ENCODE data around the gene NETO2.
A peak's percentile ranks its signal among the peaks of the same experiment; 100 is the strongest.
"Not testable (repeated sequence)": the region's sequence is repeated elsewhere in the genome, so short reads cannot be mapped to it uniquely, and the experiment has no call there.

The NETO2 gene

DNA sequence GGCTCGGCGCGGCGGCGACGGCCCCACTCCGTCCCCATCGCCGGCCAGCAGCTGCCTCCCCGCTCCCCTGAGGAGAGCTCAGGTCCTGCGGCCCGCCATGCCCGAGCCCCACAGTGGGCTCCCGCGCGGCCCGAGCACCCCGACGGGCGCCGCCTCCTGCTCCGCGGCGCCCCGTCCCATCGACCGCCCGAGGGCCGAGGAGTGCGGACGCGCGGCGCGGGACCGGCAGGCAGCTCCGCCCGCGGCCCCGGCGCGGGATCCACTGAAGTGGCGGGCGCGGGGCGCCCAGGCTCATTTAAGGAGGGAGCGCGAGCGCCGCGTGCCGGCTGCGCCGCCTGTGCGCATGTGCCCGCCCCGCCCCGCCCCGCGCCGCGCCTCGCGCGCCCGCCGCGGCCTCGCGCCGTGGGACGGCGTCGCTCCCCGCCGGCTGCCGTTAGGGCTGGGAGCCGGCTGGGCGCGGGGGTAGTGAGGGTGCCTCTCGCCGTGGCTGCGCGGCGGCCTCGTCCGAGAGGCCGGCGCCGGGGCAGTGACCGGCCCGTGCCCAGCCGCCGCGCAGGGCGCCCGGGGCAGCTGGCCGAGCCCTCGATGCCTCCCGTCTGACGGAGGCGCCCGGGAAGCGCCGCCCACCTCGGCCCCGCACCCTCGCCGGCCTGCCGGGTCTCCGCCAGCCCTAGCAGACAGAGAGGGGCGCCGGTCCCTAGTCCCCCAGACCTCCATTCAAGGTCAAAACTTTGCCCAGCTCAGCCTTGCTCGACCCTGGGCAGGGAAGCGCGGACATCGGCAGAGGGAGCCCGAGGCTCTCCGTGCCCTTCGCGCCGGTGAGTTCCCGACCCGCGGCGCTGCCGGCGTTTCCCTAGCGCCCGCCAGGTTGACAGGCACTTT, at the start of gene NETO2:
Gene NETO2 (minus strand): TSS at position 269 of the 882 bp plus-strand sequence. CDS start 333 bp downstream, outside the sequence.
- Histone ChIP-seq H3K9me3 (ENCODE audit: control insufficient read depth, insufficient read depth, low read length) (no peaks in the 10 kb centered on the region), H3K9ac (ENCODE audit: low read depth, low read length) (peak within 1 kb of the TSS; percentile 61), H3K27me3 (ENCODE audit: control insufficient read depth, insufficient read depth, low read length) (peaks cover 28% of the 10 kb centered on the region), H3K4me3 (ENCODE audit: low read depth, low read length) (peak within 1 kb of the TSS; percentile 64), H3K4me1 (ENCODE audit: control insufficient read depth, insufficient read depth, low read length) (peaks cover 5% of the 10 kb centered on the region), H3K36me3 (ENCODE audit: control insufficient read depth, insufficient read depth, low read length) (no peaks in the 10 kb centered on the region)

DNA sequence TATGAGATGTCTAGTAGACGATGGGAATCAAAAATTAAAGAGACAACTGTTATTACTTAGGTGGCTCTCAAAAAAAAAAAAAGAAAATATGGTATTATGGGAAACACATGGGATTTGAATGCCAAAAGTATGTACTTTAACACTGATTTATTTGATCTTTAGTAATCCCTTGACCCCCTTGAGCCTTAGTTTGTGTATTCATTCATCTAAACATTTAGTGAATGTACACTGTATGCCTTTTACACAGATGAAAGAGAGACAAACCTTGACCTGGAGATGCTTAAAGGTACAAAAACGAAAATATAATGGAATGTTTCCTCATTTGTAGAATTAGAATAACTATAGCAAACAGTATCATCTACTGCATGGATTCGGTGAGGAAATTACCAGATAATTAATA, 38.6 kb upstream of the NETO2 start:
- Histone ChIP-seq H3K36me3 (ENCODE audit: control insufficient read depth, insufficient read depth, low read length) (no peaks in the 10 kb centered on the region), H3K27me3 (ENCODE audit: control insufficient read depth, insufficient read depth, low read length) (no peaks in the 10 kb centered on the region), H3K9me3 (ENCODE audit: control insufficient read depth, insufficient read depth, low read length) (no peaks in the 10 kb centered on the region), H3K4me3 (ENCODE audit: low read depth, low read length) (no peak overlapping the region), H3K4me1 (ENCODE audit: control insufficient read depth, insufficient read depth, low read length) (no peaks in the 10 kb centered on the region), H3K9ac (ENCODE audit: low read depth, low read length) (no peak overlapping the region)

DNA sequence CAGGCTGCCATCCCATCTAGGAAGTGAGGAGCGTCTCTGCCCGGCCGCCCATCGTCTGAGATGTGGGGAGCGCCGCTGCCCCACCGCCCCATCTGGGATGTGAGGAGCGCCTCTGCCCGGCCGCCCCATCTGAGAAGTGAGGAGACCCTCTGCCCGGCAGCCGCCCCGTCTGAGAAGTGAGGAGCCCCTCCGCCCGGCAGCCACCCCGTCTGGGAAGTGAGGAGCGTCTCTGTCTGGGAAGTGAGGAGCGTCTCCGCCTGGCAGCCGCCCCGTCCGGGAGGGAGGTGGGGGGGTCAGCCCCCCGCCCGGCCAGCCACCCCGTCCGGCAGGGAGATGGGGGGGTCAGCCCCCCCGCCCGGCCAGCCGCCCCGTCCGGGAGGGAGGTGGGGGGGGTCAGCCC, 37.3 kb upstream of the NETO2 start:
- not testable (repeated sequence) for H3K27me3 ChIP-seq (ENCODE audit: control insufficient read depth, insufficient read depth, low read length); H3K4me1 ChIP-seq (ENCODE audit: control insufficient read depth, insufficient read depth, low read length); H3K9ac ChIP-seq (ENCODE audit: low read depth, low read length); H3K9me3 ChIP-seq (ENCODE audit: control insufficient read depth, insufficient read depth, low read length); H3K4me3 ChIP-seq (ENCODE audit: low read depth, low read length); H3K36me3 ChIP-seq (ENCODE audit: control insufficient read depth, insufficient read depth, low read length)

- Histone ChIP-seq H3K4me3 (ENCODE audit: low read depth, low read length) (no peak overlapping the region), H3K36me3 (ENCODE audit: control insufficient read depth, insufficient read depth, low read length) (no peaks in the 10 kb centered on the region), H3K27me3 (ENCODE audit: control insufficient read depth, insufficient read depth, low read length) (no peaks in the 10 kb centered on the region), H3K9me3 (ENCODE audit: control insufficient read depth, insufficient read depth, low read length) (no peaks in the 10 kb centered on the region), H3K4me1 (ENCODE audit: control insufficient read depth, insufficient read depth, low read length) (no peaks in the 10 kb centered on the region), H3K9ac (ENCODE audit: low read depth, low read length) (no peak overlapping the region)
Observed at GRCh38 chr16:47180073-47180472, 36.3 kb upstream of the NETO2 start.

DNA sequence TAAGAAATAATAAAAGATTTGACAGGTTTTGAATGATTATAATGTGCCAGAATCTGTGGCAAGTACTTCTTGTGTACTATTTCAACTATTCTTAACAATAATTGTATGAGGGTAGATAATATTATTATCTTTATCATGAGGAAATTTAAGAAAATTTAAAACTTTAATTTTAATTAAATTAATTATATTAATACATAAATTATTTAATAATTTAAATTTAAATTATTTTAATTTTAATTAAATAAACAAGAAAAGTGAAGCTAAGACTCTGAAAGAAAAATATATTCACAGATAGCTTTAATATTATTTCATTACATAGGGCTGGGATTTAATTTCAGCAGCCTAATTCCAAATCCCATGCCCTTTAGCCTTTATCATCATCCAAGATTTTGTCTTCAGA, 31.4 kb upstream of the NETO2 start:
- Histone ChIP-seq H3K27me3 (ENCODE audit: control insufficient read depth, insufficient read depth, low read length) (no peaks in the 10 kb centered on the region), H3K4me1 (ENCODE audit: control insufficient read depth, insufficient read depth, low read length) (no peaks in the 10 kb centered on the region), H3K4me3 (ENCODE audit: low read depth, low read length) (no peak overlapping the region), H3K36me3 (ENCODE audit: control insufficient read depth, insufficient read depth, low read length) (no peaks in the 10 kb centered on the region), H3K9ac (ENCODE audit: low read depth, low read length) (no peak overlapping the region), H3K9me3 (ENCODE audit: control insufficient read depth, insufficient read depth, low read length) (no peaks in the 10 kb centered on the region)

- H3K9me3 ChIP-seq (ENCODE audit: control insufficient read depth, insufficient read depth, low read length) = no peaks in the 10 kb centered on the region
- no peak overlapping the region for H3K4me3 ChIP-seq (ENCODE audit: low read depth, low read length)
- H3K36me3 ChIP-seq (ENCODE audit: control insufficient read depth, insufficient read depth, low read length) = no peaks in the 10 kb centered on the region
- H3K27me3 ChIP-seq (ENCODE audit: control insufficient read depth, insufficient read depth, low read length) = no peaks in the 10 kb centered on the region
- peaks cover 4% of the 10 kb centered on the region for H3K4me1 ChIP-seq (ENCODE audit: control insufficient read depth, insufficient read depth, low read length)
- H3K9ac ChIP-seq (ENCODE audit: low read depth, low read length) = no peak overlapping the region
Observed at GRCh38 chr16:47162670-47163420, 19.1 kb upstream of the NETO2 start.

GRCh38 chr16:47161464-47161863, 17.7 kb upstream of the NETO2 start:
- Histone ChIP-seq H3K36me3 (ENCODE audit: control insufficient read depth, insufficient read depth, low read length) (no peaks in the 10 kb centered on the region), H3K27me3 (ENCODE audit: control insufficient read depth, insufficient read depth, low read length) (no peaks in the 10 kb centered on the region), H3K4me1 (ENCODE audit: control insufficient read depth, insufficient read depth, low read length) (no peaks in the 10 kb centered on the region), H3K9me3 (ENCODE audit: control insufficient read depth, insufficient read depth, low read length) (no peaks in the 10 kb centered on the region), H3K9ac (ENCODE audit: low read depth, low read length) (no peak overlapping the region), H3K4me3 (ENCODE audit: low read depth, low read length) (no peak overlapping the region)

- Histone ChIP-seq H3K9me3 (ENCODE audit: control insufficient read depth, insufficient read depth, low read length) (no peaks in the 10 kb centered on the region), H3K36me3 (ENCODE audit: control insufficient read depth, insufficient read depth, low read length) (no peaks in the 10 kb centered on the region), H3K4me3 (ENCODE audit: low read depth, low read length) (no peak overlapping the region), H3K4me1 (ENCODE audit: control insufficient read depth, insufficient read depth, low read length) (no peaks in the 10 kb centered on the region), H3K9ac (ENCODE audit: low read depth, low read length) (no peak overlapping the region), H3K27me3 (ENCODE audit: control insufficient read depth, insufficient read depth, low read length) (no peaks in the 10 kb centered on the region)
Observed at GRCh38 chr16:47160422-47160821, 16.7 kb upstream of the NETO2 start.

GRCh38 chr16:47158992-47159391, 15.2 kb upstream of the NETO2 start:
- Histone ChIP-seq H3K36me3 (ENCODE audit: control insufficient read depth, insufficient read depth, low read length) (no peaks in the 10 kb centered on the region), H3K4me1 (ENCODE audit: control insufficient read depth, insufficient read depth, low read length) (no peaks in the 10 kb centered on the region), H3K9me3 (ENCODE audit: control insufficient read depth, insufficient read depth, low read length) (no peaks in the 10 kb centered on the region), H3K27me3 (ENCODE audit: control insufficient read depth, insufficient read depth, low read length) (no peaks in the 10 kb centered on the region), H3K4me3 (ENCODE audit: low read depth, low read length) (no peak overlapping the region), H3K9ac (ENCODE audit: low read depth, low read length) (no peak overlapping the region)

- H3K9ac ChIP-seq (ENCODE audit: low read depth, low read length) = no peak overlapping the region
- H3K27me3 ChIP-seq (ENCODE audit: control insufficient read depth, insufficient read depth, low read length) = no peaks in the 10 kb centered on the region
- no peaks in the 10 kb centered on the region for H3K36me3 ChIP-seq (ENCODE audit: control insufficient read depth, insufficient read depth, low read length)
- peaks cover 4% of the 10 kb centered on the region for H3K9me3 ChIP-seq (ENCODE audit: control insufficient read depth, insufficient read depth, low read length)
- no peaks in the 10 kb centered on the region for H3K4me1 ChIP-seq (ENCODE audit: control insufficient read depth, insufficient read depth, low read length)
- no peak overlapping the region for H3K4me3 ChIP-seq (ENCODE audit: low read depth, low read length)
Observed at GRCh38 chr16:47156680-47157215, 13.0 kb upstream of the NETO2 start.

- H3K9me3 ChIP-seq (ENCODE audit: control insufficient read depth, insufficient read depth, low read length); H3K27me3 ChIP-seq (ENCODE audit: control insufficient read depth, insufficient read depth, low read length): not testable (repeated sequence)
Observed at GRCh38 chr16:47152501-47152900, 8.8 kb upstream of the NETO2 start.

DNA sequence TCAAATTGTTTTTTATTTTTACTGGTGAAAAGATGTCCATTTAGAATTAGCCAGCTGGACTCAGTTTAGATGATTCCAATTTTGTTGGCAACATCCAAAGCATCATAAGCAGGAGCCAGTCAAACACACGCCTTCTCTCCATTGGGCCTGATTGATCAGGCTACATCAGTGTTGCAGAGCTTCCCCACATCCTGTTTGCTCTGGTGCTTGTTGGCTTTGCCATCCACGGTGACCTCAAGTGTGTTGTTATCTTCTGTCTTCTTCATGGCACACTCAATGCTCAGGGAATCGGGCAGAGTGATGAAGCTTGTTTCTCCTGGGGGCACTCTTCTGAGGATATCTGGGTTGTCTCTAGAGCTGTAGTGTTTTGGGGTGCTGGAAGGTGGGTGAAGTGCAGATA, 6.3 kb upstream of the NETO2 start:
- Histone ChIP-seq H3K9ac (ENCODE audit: low read depth, low read length) (no peak overlapping the region), H3K4me3 (ENCODE audit: low read depth, low read length) (no peak overlapping the region), H3K9me3 (ENCODE audit: control insufficient read depth, insufficient read depth, low read length) (peaks cover 4% of the 10 kb centered on the region), H3K4me1 (ENCODE audit: control insufficient read depth, insufficient read depth, low read length) (no peaks in the 10 kb centered on the region), H3K36me3 (ENCODE audit: control insufficient read depth, insufficient read depth, low read length) (no peaks in the 10 kb centered on the region), H3K27me3 (ENCODE audit: control insufficient read depth, insufficient read depth, low read length) (peaks cover 11% of the 10 kb centered on the region)

More at GRCh38 chr16:47152501-47152900, 8.8 kb upstream of the NETO2 start:
- H3K36me3 ChIP-seq (ENCODE audit: control insufficient read depth, insufficient read depth, low read length); H3K4me3 ChIP-seq (ENCODE audit: low read depth, low read length); H3K9ac ChIP-seq (ENCODE audit: low read depth, low read length); H3K4me1 ChIP-seq (ENCODE audit: control insufficient read depth, insufficient read depth, low read length): not testable (repeated sequence)
